Measurements from ENCODE around the gene TPBGL.

TPBGL gene

GRCh38 chr11:75260396-75261170 is 20.0 kb downstream of the TPBGL start:
- no peak overlapping the region for H3K9ac ChIP-seq (ENCODE audit: low read depth, low read length)
- H3K4me1 ChIP-seq (ENCODE audit: control insufficient read depth, insufficient read depth, low read length): no peaks in the 10 kb centered on the region
- no peak overlapping the region for H3K4me3 ChIP-seq (ENCODE audit: low read length)
- no peak overlapping the region for H3K4me2 ChIP-seq (ENCODE audit: low read length)
- no peaks in the 10 kb centered on the region for H3K36me3 ChIP-seq (ENCODE audit: insufficient read depth, low read length)
- peaks cover 55% of the 10 kb centered on the region for H3K27me3 ChIP-seq (ENCODE audit: control insufficient read depth, insufficient read depth, low read length)
- no peaks in the 10 kb centered on the region for H3K9me3 ChIP-seq (replicated peaks; ENCODE audit: low read length)

DNA sequence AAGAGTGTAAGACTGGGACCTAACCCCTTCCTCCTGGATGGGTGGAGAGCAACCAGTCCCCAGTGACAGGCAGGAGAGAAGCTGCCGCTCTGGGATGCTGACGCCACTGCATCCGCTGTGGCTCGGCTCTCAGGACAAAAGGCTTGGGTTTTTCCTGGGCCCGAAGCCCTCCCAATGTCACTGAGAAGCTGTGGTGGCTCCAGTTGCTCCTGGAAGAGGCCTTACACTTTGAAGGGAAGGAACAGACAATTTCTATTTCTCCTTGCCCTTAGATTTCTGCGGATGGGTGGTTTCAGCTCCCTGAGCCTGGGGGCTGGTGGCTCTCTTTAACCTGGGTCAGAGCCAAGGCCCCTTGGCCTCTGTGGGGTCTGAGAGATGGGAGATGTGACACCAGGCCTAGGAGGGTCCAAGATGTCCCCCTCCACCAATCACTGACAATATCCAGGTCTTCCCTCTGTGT is 21.4 kb downstream of the TPBGL start:
- Histone ChIP-seq H3K9ac (ENCODE audit: low read depth, low read length) (no peak overlapping the region), H3K36me3 (ENCODE audit: insufficient read depth, low read length) (no peaks in the 10 kb centered on the region), H3K27me3 (ENCODE audit: control insufficient read depth, insufficient read depth, low read length) (peaks cover 46% of the 10 kb centered on the region), H3K9me3 (replicated peaks; ENCODE audit: low read length) (no peaks in the 10 kb centered on the region), H3K4me3 (ENCODE audit: low read length) (no peak overlapping the region), H3K4me2 (ENCODE audit: low read length) (no peak overlapping the region), H3K4me1 (ENCODE audit: control insufficient read depth, insufficient read depth, low read length) (no peaks in the 10 kb centered on the region)

DNA sequence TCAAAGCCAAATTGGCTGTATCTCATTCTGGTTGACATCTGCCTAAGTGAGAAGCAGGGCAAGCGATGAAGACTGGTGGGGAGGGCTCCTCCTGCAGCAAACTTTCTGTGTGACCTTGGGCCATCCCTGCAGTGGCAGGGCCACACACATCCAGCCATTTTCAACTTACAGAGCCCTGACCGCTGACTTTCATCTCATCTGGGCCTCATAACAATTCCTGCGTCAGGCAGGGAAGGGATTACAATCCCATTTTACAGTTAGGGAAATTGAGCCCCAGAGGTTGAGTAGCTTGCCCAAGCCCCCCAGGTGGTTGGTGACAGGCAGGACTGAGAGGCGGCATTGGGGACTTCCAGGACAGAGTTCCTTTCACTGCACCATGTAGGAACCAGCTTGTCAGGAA is 21.9 kb downstream of the TPBGL start:
- Histone ChIP-seq H3K27me3 (ENCODE audit: control insufficient read depth, insufficient read depth, low read length) (peaks cover 40% of the 10 kb centered on the region), H3K9me3 (replicated peaks; ENCODE audit: low read length) (no peaks in the 10 kb centered on the region), H3K4me3 (ENCODE audit: low read length) (no peak overlapping the region), H3K9ac (ENCODE audit: low read depth, low read length) (no peak overlapping the region), H3K36me3 (ENCODE audit: insufficient read depth, low read length) (no peaks in the 10 kb centered on the region), H3K4me1 (ENCODE audit: control insufficient read depth, insufficient read depth, low read length) (no peaks in the 10 kb centered on the region), H3K4me2 (ENCODE audit: low read length) (no peak overlapping the region)

GRCh38 chr11:75262961-75263852 is 22.6 kb downstream of the TPBGL start:
- Histone ChIP-seq H3K4me3 (ENCODE audit: low read length) (no peak overlapping the region), H3K27me3 (ENCODE audit: control insufficient read depth, insufficient read depth, low read length) (peaks cover 34% of the 10 kb centered on the region), H3K4me1 (ENCODE audit: control insufficient read depth, insufficient read depth, low read length) (no peaks in the 10 kb centered on the region), H3K9me3 (replicated peaks; ENCODE audit: low read length) (no peaks in the 10 kb centered on the region), H3K36me3 (ENCODE audit: insufficient read depth, low read length) (no peaks in the 10 kb centered on the region), H3K9ac (ENCODE audit: low read depth, low read length) (no peak overlapping the region), H3K4me2 (ENCODE audit: low read length) (no peak overlapping the region)

- Histone ChIP-seq H3K27me3 (ENCODE audit: control insufficient read depth, insufficient read depth, low read length) (peaks cover 34% of the 10 kb centered on the region), H3K9ac (ENCODE audit: low read depth, low read length) (no peak overlapping the region), H3K36me3 (ENCODE audit: insufficient read depth, low read length) (no peaks in the 10 kb centered on the region), H3K9me3 (replicated peaks; ENCODE audit: low read length) (no peaks in the 10 kb centered on the region), H3K4me1 (ENCODE audit: control insufficient read depth, insufficient read depth, low read length) (no peaks in the 10 kb centered on the region), H3K4me2 (ENCODE audit: low read length) (no peak overlapping the region), H3K4me3 (ENCODE audit: low read length) (no peak overlapping the region)
These were observed 23.4 kb downstream of the TPBGL start for GRCh38 chr11:75263944-75264349.

DNA sequence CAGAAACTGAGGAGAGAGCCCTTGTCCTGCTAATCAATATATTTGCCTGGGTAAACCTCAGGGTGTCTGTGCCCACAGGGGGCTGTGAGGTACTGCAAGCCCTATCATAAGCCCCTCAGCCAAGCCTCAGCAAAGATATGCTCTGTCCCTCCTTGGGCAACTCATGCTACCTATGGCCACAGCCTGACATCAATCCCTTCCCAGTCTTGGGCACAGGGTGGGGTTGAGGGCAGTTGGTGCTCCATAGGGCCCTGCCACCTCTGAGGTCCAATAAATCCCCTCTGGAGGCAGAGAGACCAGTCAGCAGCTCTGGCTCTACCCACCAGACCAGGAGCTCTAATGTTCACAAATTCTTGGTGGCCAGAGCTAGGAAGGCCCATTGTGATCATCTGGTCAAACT is 23.8 kb downstream of the TPBGL start:
- H3K9me3 ChIP-seq (replicated peaks; ENCODE audit: low read length): no peaks in the 10 kb centered on the region
- no peaks in the 10 kb centered on the region for H3K36me3 ChIP-seq (ENCODE audit: insufficient read depth, low read length)
- H3K4me2 ChIP-seq (ENCODE audit: low read length): no peak overlapping the region
- peaks cover 34% of the 10 kb centered on the region for H3K27me3 ChIP-seq (ENCODE audit: control insufficient read depth, insufficient read depth, low read length)
- H3K4me3 ChIP-seq (ENCODE audit: low read length): no peak overlapping the region
- no peak overlapping the region for H3K9ac ChIP-seq (ENCODE audit: low read depth, low read length)
- H3K4me1 ChIP-seq (ENCODE audit: control insufficient read depth, insufficient read depth, low read length): no peaks in the 10 kb centered on the region

DNA sequence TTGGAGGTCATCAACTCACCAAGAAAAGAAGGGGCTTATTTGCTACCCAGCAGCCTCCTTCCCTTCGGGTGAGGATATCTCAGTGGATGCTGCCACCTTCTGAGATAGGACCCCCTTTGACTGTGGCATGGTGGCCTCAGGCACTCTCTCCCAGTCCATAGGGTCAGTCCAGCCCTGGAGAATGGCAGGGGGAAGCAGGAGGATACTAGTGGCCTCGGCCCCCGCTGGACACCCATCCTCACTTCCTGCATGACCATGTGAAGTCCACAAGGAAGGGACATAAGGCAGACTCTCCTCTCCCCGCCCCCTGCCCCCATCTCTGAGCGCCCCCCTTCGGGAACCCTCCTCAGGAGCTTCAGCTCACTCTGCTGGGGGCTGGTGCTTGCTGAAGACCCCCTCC is 24.4 kb downstream of the TPBGL start:
- no peak overlapping the region for H3K9ac ChIP-seq (ENCODE audit: low read depth, low read length)
- H3K4me3 ChIP-seq (ENCODE audit: low read length): no peak overlapping the region
- no peaks in the 10 kb centered on the region for H3K36me3 ChIP-seq (ENCODE audit: insufficient read depth, low read length)
- H3K4me2 ChIP-seq (ENCODE audit: low read length): no peak overlapping the region
- H3K4me1 ChIP-seq (ENCODE audit: control insufficient read depth, insufficient read depth, low read length): no peaks in the 10 kb centered on the region
- H3K27me3 ChIP-seq (ENCODE audit: control insufficient read depth, insufficient read depth, low read length): peaks cover 29% of the 10 kb centered on the region
- no peaks in the 10 kb centered on the region for H3K9me3 ChIP-seq (replicated peaks; ENCODE audit: low read length)

GRCh38 chr11:75265851-75266531 is 25.4 kb downstream of the TPBGL start:
- H3K4me3 ChIP-seq (ENCODE audit: low read length): no peak overlapping the region

DNA sequence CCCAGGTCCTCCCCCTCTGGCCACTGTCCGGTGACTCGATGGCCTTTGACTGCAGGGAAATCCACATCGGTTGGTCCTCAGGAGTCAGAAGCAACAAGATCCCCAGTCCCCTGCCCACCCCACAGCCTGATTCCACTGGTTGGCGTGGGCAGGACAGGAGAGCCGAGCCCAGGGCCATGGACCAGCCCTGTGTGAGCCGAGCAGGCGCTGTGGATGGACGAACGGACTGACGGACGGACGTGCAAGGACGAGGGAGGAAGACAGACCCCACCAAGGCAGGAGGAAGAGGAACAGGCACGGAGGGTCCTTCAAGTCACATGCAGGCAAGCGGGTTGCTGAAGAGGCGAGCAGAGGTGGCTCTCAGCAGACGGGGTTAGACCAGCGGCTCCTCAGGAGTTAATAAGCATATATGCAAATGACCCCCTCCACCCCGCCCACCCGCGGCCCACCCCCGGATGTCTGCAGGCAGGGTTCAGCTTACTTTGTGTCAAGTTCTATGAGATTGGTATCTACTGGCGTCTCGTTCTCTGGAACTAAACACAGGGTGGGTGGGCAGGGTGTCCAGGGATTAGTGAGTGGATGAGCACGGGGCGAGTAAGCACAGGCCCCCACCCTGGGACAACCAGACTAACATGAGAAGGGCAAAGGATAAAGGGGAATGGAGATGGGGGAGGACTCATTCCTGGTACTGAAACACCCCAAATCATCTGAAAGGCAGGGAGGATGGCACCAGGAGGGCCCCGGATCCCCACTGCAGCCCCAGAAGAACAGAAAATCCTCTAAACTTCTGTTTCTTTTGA is 26.8 kb downstream of the TPBGL start:
- Histone ChIP-seq H3K4me1 (ENCODE audit: control insufficient read depth, insufficient read depth, low read length) (no peaks in the 10 kb centered on the region), H3K36me3 (ENCODE audit: insufficient read depth, low read length) (no peaks in the 10 kb centered on the region), H3K9me3 (replicated peaks; ENCODE audit: low read length) (no peaks in the 10 kb centered on the region), H3K4me2 (ENCODE audit: low read length) (no peak overlapping the region), H3K4me3 (ENCODE audit: low read length) (no peak overlapping the region), H3K9ac (ENCODE audit: low read depth, low read length) (no peak overlapping the region), H3K27me3 (ENCODE audit: control insufficient read depth, insufficient read depth, low read length) (peaks cover 7% of the 10 kb centered on the region)

More at GRCh38 chr11:75265851-75266531, 25.4 kb downstream of the TPBGL start:
- Histone ChIP-seq H3K9ac (ENCODE audit: low read depth, low read length) (no peak overlapping the region), H3K4me1 (ENCODE audit: control insufficient read depth, insufficient read depth, low read length) (no peaks in the 10 kb centered on the region), H3K9me3 (replicated peaks; ENCODE audit: low read length) (no peaks in the 10 kb centered on the region), H3K27me3 (ENCODE audit: control insufficient read depth, insufficient read depth, low read length) (peaks cover 19% of the 10 kb centered on the region), H3K4me2 (ENCODE audit: low read length) (no peak overlapping the region), H3K36me3 (ENCODE audit: insufficient read depth, low read length) (no peaks in the 10 kb centered on the region)

DNA sequence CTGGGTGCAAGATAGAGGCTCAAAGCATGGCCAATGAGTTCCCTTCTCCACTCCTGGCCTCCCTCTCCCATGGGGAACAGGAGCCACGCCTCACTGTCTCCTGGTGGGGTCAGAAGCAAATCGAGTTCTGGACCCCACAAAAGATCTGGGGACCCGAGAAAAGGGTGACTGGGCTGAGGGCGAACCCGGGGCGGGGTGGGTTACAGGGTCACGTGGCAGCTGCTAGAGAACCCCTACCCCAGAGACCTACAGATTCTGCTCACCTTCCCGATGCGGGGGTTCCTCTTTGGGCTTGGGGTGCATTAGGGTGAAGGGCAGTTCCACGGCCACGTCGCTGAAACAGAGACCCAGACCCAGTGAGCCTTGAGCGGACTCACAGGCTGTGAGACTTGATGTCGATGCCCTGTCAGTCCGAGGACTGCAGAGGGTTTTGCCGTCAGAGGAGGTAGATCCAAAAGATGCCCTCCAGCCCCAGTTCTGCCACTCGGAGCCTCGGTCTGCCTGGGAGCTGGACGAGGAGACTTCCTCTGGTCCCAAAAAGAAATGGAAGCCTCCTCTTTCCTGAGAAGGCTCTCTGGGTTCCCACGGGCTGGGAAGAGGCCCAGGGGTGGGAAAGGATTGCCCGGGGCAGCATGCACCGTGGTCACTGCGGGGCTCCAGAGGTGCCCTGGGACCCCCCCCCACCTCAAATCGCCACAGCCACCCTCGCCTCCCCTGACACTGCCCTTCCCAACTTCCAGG is 28.2 kb downstream of the TPBGL start:
- no peak overlapping the region for H3K9ac ChIP-seq (ENCODE audit: low read depth, low read length)
- H3K4me1 ChIP-seq (ENCODE audit: control insufficient read depth, insufficient read depth, low read length): no peaks in the 10 kb centered on the region
- H3K9me3 ChIP-seq (replicated peaks; ENCODE audit: low read length): no peaks in the 10 kb centered on the region
- peaks cover 7% of the 10 kb centered on the region for H3K27me3 ChIP-seq (ENCODE audit: control insufficient read depth, insufficient read depth, low read length)
- H3K36me3 ChIP-seq (ENCODE audit: insufficient read depth, low read length): no peaks in the 10 kb centered on the region
- no peak overlapping the region for H3K4me2 ChIP-seq (ENCODE audit: low read length)
- H3K4me3 ChIP-seq (ENCODE audit: low read length): no peak overlapping the region

Data from skeletal muscle satellite cell (primary cell).